Endometrial microvascular endothelial cells (primary cell): Measurements from ENCODE around the gene REXO4. TPM values are rescaled to one million over a fixed set of nuclear protein-coding genes. Genes with fewer than 3 reads are reported as not detected.

Experiments
- in situ Hi-C: cut with HindIII; loops from 2 replicates; pipeline ENCODE4 v1.10.0; 2017; ENCODE audit warnings: low sequenced_read_pairs, low pct_unique_long_range_greater_than_20kb; ENCODE audit errors: inconsistent ontology term
- total RNA-seq: library from RNA; depleted of rRNA; stranded (reverse); fragments of >200 nt; gene quantifications from one replicate; pipeline ENCODE4 v1.2.3, GENCODE V29; 2015; ENCODE audit errors: inconsistent ontology term

The REXO4 gene
- total RNA-seq, 1 donor from 2014 or later = 18.7 TPM

DNA sequence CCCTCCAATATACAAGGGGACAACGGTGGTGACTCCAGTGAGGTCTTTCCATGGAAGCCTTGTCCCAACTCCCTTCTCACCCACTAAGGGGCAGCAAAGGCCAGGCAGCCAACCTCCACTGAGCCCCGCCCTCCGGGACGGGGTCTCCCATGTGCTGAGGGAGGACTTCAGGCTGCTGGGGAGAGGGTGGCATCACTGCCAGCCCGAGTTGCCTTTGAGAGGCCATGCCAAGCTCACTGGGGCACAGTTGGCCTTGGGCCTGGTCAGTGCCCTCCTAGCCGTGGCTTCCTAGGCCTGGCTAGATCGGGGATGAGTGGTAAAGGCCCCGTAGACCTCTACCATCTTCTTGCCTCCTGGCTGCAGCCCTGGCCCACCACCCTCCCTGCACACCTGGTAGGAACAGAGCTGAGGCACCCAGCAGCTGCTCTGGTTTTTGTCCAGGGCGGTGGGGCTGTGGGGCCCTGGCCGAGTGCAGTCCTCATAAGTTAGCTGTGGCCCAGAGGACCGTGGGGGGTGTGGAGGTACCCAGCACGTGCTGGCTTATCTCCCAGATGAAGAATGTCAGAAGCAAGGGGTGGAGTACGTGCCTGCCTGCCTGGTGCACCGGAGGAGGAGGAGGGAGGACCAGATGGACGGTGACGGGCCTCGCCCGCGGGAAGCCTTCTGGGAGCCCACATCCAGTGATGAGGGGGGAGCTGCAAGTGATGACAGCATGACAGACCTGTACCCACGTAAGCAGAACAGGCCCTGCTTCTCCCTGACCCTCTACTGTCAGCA, 58.2 kb downstream of the REXO4 start:
- in situ Hi-C loops = no loop called here

DNA sequence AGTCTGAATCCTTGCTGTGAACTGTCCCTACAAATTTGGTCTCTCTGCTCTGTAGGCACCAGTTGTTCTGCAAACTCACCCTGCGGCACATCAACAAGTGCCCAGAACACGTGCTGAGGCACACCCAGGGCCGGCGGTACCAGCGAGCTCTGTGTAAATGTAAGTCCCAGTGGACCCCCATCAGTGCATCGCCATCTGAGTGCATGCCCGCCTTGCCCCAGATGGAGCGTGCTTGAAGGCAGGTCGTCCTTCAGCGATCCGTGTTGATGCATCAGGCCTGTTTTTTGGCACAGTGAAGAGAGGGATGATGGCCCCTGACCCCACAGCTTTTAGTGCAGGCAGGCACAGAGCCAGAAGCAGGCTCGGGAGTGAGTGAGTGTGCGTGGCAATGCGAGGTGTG, 60.2 kb downstream of the REXO4 start:
- in situ Hi-C loops = no loop called here

DNA sequence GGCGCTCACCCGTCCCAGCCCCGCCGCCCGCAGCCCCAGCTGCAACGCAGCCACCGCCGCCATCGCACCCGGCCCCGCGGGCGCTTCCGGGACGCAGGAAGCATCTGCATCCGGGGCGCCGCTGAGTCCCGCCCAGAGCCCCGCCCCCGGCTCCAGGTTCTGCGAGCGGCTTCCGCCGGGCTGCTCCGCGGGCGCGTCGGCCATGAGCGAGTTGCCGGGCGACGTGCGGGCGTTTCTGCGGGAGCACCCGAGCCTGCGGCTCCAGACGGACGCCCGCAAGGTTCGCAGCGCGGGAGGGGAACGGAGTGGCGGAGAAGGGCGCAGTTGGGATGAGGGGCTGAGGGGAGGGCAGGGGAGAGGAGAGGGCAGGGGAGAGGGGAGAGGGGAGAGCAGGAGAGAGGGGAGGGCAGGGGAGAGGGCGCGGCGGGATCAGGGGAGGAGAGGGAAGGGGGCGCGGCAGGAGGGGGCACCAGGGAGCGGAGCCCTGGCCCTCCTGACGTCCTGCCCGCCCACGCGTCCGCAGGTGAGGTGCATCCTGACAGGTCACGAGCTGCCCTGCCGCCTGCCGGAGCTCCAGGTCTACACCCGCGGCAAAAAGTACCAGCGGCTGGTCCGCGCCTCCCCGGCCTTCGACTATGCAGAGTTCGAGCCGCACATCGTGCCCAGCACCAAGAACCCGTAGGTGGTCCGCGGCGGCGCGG, 61.3 kb downstream of the REXO4 start, which contains the start of the genes SURF1 and SURF2:
Gene SURF1, minus strand, starts transcription at position 97 of the 701 bp plus-strand sequence. Its CDS starts 34 bp downstream, at position 63.
Gene SURF2, plus strand, starts transcription at position 160 of the 701 bp plus-strand sequence. Its CDS starts 43 bp downstream, at position 203.
- in situ Hi-C loops = no loop called here

Other genes starting within 250 kb of the REXO4 start
- gene OBP2B, start 208.8 kb downstream of the REXO4 start, total RNA-seq = not detected
- gene ABO, start 142.8 kb downstream of the REXO4 start, total RNA-seq = not detected
- gene SURF6, start 81.8 kb downstream of the REXO4 start, total RNA-seq = 24.1 TPM
- 20.3 TPM for gene MED22, start 69.9 kb downstream of the REXO4 start, total RNA-seq
- gene RPL7A, start 69.8 kb downstream of the REXO4 start, total RNA-seq = 2,760 TPM
- gene SURF1, start 61.5 kb downstream of the REXO4 start, total RNA-seq = 14.4 TPM
- gene SURF2, start 61.5 kb downstream of the REXO4 start, total RNA-seq = 15.1 TPM
- gene SURF4, start 42.0 kb downstream of the REXO4 start, total RNA-seq = 299 TPM
- 0.19 TPM for gene STKLD1, start 41.6 kb downstream of the REXO4 start, total RNA-seq
- gene ADAMTS13, start 4.4 kb upstream of the REXO4 start, total RNA-seq = 1.8 TPM
- 2.8 TPM for gene CACFD1, start 42.0 kb upstream of the REXO4 start, total RNA-seq
- 45.3 TPM for gene SLC2A6, start 61.1 kb upstream of the REXO4 start, total RNA-seq
- not detected for gene MYMK, start 106.9 kb upstream of the REXO4 start, total RNA-seq
- gene ADAMTSL2, start 116.7 kb upstream of the REXO4 start, total RNA-seq = not detected
- not detected for gene FAM163B, start 191.4 kb upstream of the REXO4 start, total RNA-seq
- gene DBH, start 218.4 kb upstream of the REXO4 start, total RNA-seq = not detected